ENCODE results near the gene FREM2.
A peak's percentile ranks its signal among the peaks of the same experiment; 100 is the strongest.

Gene FREM2

DNA sequence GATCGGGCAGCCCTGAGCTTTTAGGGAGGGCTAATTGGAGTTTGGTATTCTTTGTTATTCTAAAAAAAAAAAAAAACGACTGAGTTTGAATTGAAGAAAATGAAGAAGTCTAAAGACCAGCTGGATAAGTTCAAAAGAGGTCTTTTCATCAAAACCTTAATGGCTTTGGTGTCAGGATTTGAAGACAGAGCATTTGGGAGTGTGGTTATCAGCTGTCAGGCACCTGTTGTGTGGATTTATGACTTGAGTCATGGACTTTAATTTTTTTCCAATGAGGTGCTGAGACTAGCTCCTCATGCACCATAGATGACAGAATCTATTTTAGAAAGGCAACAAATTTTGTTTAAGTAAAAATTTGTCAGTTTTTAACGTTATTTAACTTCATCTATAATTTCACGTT is 72.5 kb downstream of the FREM2 start:
- DNase-seq (ENCODE audit: low read depth in 2 of 2), result no peak

DNA sequence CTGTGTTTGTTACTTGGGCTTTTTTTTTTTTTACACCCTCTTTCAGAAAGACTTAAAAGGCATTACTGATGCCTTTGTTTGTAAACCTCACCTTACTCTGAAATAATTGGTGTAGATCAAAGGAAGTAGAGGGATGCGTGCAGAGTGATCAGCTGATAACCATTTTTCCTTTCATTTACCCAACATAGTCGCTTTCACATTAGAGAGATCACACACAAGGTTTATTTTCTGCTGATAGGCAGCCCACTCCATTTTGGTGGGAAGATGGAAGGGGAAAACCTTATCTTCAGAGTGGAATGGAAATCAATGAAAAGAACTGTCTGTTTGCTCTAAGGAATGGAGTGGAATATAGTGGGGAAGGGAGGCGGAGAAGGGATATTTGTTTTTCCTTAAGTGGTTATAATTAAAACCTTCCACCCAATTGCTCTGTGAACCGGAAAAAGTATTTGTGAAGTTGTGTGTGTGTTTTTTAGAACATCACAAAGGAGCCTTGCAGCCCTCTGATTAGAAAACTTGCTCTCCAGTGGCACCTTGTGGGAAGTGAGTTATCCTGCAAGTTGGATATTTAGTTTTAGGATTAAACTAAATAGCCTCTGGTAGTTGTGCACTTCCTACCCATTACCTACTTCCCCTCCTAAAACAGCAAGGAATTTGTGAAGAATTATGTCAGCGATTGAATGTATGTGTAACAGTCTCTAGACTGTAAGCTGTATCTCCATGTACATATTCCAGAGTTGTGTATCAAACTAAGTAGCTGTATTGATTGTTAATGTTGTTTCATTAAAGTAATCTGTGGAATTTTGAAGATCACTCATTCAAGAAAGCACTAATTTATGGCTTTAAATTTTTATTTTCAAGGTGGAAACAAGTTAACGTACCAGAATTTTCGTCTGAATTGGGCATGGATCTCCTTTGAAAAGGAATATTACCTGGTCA is 76.8 kb downstream of the FREM2 start:
- DNase-seq (ENCODE audit: low read depth in 2 of 2), result peak in 1 of 2 experiments; percentile 1

DNA sequence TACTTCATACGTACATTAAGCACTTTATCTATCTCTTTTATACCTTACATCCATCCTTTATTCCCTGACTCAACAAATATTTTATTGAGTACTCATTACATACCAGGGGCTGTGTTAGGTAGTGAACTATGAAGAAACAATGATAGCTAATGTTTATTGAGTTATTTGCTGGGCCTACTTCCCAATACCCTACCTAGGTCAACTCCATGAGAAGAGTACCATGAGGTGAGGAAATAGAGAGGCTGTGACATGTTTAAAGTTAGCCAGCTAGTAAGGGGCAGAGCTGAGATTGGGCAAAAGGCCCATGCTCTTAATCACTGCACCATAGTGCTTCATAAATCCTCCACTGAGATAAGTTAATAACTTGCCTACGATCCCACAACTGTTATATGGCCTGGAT is 79.9 kb downstream of the FREM2 start:
- no peak for DNase-seq (ENCODE audit: low read depth in 2 of 2)

DNA sequence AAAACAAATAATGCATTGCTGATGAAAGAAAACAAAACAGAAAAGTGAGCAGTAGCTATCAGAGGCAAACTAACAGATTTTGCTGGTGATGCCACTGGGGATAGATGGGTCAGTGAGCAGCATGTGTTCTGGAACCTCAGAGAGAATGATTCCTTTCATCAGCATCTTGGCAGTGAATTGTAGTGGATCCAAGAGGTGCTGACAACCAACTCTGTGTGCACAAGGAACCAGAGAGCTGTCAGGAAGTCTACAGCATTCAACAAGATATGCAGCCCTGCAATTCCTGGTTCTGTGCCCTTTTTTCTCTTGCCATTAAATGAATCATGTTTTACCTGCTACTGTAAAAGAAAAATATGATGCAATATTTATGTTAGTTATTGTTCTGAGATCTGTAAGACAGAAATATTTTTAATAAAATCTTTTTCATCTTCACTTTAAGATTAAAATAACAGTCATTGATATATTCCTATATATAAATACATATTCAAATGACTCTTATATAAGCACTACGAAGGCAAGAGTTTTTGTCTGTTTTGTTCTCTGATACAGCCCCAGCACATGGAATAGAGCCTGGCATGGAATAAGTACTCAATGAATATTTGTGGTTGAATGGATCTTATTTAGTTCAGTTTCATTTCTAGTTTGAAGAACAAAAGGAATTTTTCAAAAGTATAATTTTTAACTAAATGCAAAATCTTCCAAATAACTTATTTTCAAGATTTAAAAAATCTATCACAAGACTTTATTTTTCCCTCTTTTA is 80.8 kb downstream of the FREM2 start:
- no peak for DNase-seq (ENCODE audit: low read depth in 2 of 2)

DNA sequence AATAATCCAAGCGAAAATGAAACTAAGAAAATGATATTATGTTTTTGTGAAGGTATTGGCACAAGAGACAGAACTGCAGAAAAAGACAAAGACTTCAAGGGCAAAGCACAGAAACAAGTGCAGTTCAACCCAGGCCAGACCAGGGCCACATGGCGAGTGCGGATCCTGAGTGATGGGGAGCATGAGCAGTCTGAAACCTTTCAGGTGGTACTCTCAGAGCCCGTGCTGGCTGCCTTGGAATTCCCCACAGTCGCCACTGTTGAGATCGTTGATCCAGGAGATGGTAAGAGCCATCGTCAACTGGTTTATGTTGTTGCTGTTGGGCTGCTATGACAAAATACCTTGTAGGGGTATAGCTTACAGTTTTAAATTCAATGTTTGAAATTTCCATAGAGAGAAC is 82.6 kb downstream of the FREM2 start:
- no peak for DNase-seq (ENCODE audit: low read depth in 2 of 2)

DNA sequence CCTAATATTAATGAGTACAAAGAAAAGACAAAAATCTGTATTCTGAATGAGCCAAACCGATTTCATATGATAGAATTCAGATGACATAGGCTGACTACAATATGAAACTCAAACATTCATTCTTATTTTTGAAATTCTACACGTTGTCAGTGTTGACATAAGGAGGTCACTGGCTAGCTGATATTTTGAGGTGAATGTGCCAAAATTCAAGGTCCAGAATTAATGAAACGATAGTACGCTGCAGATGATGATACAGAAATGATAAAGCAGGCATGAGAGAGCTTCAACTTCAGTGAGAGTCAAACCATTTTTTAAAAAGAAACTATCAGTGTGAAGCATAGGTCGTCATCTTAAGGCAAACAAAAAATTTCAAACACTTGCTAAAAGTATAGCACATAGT is 88.2 kb downstream of the FREM2 start:
- DNase-seq (ENCODE audit: low read depth in 2 of 2), result no peak

DNA sequence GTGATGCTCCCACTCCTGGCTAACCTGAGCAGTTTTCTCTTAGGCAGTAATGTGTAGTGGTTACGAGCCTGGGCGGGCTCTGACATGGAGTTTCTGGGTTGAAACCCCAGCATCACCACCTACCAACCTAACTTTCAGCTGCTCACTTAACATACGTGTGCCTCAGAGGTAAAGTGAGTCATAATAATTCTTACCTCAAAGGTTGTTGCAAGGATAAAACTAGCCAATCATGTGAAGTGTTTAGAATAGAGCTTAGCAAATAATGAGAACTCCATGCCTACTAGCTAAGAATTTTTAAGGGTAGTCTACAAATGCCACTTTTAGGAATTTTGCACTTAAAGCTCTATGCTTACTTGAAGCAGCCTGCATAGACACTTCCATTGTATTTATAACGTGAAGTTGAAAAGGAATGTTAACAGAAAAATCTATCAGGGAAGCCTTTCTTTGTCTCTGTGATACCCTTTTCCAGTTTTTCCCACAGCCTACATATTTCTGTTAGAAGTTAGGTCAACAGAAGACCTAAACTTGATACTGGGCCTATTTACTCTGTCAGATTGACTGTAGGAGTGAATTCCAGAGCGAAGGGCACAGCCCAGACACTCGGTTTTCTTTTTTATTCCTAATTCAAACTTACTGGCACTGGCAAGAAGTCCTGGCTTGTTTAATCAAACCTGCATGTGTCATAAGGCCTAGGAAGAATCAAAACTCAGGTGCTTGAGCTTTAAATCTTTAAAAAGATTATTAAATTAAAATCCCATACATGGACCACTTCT is 90.7 kb downstream of the FREM2 start:
- DNase-seq (ENCODE audit: low read depth in 2 of 2), result no peak

DNA sequence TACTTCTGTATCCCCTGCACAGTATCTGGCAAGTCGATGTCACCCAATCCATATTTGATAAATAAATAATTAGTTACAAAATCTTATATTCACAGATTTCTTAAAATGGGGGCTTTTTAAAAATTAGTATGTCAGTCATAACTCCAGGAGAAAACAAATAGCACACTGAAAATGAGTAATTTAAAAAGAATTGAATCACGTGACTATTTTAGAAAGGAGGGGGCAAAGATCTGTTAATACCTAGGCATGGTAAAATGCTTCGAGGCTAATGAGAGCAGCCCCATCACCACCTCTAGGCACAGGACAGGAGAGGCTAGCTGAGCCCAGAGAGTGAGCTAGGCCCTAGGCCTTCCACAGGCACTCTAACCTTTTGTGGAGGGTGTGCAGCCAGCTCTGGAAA is 94.7 kb downstream of the FREM2 start:
- DNase-seq (ENCODE audit: low read depth in 2 of 2), result no peak

DNA sequence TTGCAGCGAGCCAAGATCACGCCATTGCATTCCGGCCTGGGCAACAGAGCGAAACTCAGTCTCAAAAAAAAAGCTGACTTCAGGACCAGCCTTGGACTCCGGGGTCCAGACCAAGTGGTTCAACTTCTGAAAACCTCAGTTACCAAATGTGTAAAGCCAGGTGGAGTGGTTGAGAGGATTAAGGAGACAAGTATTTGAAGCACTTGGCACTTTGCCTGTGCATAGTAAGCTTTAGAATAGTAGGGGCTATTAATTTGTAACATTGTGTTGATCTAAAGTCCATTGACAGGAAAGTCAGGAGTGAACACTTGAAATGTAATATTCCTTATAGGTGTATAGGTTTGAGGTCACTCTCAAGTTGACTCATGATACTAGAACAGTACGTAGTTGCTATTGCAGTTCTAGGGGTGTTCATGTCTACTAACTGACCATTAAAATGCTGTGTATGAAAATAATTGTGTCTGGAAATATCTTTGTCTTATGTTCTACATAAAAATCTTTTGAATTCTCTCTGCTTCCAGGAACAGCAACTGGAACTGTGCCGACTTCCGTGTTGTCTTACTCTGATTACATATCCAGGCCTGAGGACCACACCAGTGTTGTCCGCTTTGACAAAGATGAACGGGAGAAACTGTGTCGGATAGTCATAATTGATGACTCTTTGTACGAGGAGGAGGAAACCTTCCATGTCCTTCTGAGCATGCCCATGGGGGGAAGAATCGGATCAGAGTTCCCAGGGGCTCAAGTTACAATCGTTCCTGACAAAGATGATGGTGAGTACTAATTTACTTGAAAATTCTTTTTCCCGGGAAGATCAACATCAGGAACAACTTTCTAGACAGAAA is 97.4 kb downstream of the FREM2 start:
- no peak for DNase-seq (ENCODE audit: low read depth in 2 of 2)

DNA sequence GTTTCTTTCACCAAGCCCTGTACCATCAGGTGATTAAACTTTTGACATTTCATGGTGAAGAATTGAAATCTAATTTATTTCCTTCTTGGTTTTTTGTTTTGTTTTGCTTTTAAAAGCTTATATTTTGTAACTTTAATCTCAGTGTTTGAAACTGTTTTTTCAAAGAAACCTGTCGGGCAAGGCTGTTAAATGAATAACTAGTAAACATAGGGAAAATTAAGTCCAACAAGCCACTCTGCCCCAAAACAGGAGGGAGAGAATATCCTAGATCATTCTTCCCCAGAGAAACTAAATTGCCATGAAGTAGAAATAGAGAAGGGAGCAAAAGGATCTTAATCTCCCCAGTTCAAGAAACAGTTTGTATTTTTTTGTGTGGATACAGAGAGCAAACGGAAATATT is 98.2 kb downstream of the FREM2 start:
- no peak for DNase-seq (ENCODE audit: low read depth in 2 of 2)

DNA sequence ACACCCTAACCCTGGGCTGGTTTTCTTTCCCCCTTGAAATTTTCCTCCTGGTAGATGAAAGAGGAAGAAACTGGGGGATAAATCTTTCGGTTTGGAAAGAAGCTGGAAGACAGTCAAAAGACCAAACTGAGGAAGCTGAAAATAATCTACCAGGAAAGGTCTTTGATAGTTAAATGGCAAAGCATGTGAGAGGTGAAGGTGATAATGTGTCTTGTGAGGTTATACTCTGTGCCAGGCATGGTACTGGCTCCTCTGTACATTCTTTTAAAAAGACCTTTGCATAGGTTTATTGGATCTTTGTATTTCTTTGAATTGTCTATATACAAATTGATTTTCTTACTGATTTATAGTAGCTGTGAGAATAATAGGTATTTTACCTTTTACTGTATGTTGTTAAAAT is 98.6 kb downstream of the FREM2 start:
- DNase-seq (ENCODE audit: low read depth in 2 of 2), result no peak

DNA sequence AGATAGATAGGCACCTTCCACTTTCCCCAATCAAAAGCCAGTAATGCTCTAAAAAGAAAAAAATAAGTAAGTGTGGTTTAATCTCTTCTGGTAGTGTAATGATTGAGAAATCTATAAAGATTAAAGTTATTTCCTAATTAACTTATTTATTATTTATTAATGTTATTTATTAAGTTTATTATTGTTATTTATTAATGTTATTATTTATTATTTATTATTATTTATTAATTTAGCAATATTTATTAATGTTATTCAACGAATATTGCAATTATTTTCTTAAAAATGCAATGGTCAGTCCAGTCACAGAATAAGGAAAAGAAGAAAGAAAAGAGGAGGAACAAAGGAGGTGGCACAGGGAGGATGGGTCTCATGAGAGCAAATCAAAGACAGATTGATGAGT is 100.7 kb downstream of the FREM2 start:
- DNase-seq (ENCODE audit: low read depth in 2 of 2), result no peak

DNA sequence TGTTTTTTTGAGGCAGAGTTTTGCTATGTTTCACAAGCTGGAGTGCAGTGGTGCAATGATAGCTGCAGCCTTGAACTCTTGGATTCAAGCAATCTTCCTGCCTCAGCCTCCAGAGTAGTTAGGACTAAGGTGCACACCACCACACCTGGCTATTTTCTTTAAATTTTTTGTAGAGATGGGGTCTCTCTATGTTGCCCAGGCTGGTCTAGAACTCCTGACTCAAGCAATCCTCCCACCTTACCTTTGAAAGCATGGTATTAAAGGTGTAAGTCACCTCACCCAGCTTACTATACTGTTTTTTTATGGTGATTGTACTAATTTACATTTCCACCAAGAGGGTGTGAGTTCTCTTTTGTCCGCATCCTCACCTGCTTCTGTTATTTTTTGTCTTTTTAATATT is 110.0 kb downstream of the FREM2 start:
- DNase-seq (ENCODE audit: low read depth in 2 of 2), result no peak

DNA sequence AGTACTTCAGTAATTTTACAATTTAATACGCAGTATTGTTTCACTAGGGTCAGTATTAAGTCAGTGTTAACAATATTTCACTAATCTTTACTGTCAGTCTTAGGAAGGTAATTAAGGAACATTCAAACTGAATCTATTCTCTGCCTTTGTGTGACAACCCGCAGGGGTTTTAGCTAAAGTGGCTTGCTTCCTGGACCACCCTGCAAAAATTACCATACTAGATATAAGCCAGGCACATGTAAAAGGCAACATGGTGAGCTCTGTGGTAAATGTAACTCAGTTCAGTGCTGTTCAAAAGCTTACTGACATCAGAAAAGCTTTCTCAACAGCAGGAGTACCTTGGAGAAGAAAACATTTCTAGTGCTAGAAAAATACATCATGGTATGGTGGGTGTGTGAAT is 116.7 kb downstream of the FREM2 start:
- no peak for DNase-seq (ENCODE audit: low read depth in 2 of 2)

DNA sequence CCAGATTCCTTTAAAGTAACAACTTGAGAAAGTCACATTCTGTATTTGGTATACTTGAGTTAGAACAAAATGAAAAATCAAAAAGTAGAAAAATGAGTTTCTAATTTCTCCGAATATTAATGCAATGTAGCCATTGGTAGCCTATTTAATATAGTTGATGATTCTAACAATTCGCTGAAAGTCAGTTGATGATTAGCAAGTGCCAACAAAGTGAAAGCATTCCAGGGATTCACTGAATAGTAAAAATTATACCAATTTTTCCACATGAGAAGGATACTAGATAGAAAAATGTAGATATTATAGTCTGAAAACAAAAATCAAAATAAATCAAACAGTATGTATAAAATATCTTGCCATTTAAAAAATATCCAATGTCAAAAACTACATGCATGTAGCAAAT is 117.2 kb downstream of the FREM2 start:
- DNase-seq (ENCODE audit: low read depth in 2 of 2), result no peak

DNA sequence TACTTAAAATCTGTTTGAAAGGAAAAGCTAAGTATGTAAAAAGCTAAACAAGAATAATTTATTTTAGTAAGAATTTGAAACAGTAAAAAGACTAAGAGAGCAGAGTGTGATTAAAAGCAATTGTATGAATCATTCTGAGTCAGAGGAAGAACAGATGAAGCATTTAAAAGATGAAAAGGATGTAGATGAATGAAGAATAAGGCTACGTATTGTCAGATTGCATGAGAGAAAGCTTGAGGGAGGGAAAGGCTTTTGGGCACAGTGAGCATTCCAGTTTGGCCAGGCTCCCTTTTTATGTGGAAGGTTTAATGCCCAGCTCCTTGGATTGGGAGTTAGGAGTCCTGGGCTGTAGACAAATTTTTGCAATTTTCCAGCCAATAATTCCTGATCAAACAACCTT is 117.7 kb downstream of the FREM2 start:
- no peak for DNase-seq (ENCODE audit: low read depth in 2 of 2)

DNA sequence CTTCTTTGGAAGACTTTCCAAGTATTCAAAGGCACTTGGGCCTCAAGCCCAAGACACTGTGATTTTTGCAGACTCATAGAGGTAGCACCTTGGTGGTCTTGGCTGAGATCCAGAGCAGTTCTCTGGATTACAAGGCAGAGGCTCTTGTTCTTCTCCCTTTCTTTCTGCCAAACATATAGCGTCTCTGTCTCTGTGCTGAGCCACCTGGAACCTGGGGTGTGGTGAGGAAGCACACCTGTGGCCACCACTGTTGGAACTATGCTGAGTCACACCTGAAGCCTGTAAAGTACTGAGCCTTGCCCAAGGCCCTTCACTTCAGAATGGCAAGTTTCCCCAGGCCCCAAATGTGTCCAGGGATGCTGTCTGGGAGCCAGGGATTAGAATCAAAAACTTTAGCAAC is 127.5 kb downstream of the FREM2 start:
- no peak for DNase-seq (ENCODE audit: low read depth in 2 of 2)

DNA sequence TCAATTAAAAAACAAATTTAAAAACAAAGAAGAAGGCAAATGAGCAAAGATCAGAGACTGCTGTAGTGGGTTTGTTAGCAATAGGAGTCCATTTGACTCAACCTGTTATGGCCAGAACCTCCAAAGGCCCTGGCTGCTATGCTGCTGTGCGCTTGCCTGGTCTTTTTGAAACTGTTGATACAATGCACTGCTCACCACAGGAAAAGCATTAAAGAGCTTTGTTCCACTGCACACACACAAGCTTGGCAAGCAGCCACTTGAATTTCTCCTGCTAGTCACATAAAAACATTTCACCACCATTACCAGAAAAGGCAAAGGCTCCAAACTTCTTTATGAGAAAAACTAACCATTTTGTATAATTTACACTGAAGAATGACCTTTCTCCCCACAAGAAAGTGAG is 132.2 kb downstream of the FREM2 start:
- DNase-seq (ENCODE audit: low read depth in 2 of 2), result no peak

DNA sequence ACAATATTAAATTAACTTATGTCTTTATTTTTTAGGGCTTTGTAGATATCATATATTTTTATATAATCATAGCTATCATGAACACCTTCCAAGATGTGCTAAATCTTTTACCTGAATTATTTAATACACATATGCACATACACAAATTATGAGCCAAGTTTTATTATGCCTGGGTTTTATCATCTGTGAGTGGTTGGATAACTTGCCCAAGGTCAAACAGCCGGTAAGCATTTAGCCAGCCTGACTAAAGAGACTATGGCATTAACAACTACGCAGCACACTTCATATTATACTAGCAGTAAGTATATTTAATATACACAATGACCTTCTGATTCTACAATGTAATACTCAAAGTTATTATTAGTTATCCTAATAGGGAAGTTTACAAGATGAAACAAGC is 132.7 kb downstream of the FREM2 start:
- DNase-seq (ENCODE audit: low read depth in 2 of 2), result no peak

DNA sequence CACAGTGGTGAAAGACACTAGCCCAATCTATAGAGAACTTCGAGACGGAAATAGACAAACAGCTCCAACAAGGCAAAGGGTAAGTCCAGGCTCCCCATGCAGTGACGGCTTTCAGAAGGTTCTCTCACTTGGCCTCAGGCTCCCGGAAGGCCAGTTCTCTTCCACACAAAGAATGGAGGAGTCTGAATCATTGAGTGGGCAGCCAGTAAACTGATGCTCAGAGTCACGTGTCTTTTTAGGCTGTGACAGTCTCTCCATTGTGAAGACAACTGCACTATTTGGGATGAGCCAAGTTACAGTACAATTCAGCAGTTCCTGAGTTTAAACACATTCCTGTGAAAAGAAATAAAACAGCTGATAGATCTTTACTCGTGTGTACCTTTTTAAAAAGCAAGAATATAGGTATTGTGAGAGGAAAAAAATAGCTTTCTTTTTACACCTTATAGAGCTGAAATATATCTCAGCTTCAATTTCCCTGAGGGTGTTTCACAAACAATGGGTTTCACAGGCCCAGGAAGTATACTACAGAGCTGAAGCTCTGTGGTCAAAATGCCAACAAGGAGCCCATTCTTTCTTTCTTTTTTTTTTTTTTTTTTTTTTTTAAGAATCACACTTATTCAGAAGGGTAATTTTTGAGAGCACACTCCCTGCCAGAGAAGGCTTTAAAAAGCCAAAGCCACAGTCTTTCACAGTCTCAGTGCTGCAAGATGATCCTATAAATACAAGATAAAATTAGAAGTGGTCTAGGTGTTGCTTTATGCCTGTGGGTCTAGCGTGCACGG is 135.1 kb downstream of the FREM2 start:
- DNase-seq (ENCODE audit: low read depth in 2 of 2), result no peak

DNA sequence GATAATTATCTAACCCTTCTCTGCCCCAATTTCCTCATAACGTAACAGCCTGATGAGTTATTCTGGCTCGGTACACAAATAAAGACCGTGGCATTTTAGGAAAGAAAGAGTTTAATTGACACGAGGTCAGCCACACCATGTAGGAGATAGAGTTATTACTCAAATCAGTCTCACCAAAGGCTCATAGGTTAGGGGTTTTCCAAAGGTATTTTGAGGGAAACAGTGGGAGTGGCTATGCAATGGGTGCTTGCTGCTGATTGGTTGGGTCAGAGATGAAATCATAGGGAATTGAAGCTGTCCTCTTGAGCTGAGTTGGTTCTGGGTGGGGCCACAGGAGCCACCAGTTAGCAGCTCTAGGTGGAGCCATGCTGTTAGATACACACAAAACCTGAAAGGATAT is 137.5 kb downstream of the FREM2 start:
- no peak for DNase-seq (ENCODE audit: low read depth in 2 of 2)
